Stimulated activated CD4-positive, alpha-beta T cell treated with anti-CD3 and anti-CD28 coated beads, TNF-alpha, amount 100 ng/mL, for 4 hours (primary cell): ENCODE results near the gene TMC7.

ENCODE experiments used
- DNase-seq, 3 experiments: peaks; one replicate each; pipeline ENCODE4 v3.0.0-alpha.2; 2020; ENCODE audit warnings: low read depth in 3 of 3

Gene TMC7

GRCh38 chr16:19029980-19030379 lies 46.2 kb downstream of the TMC7 start:
- no peak for DNase-seq

GRCh38 chr16:19031738-19032137 lies 48.0 kb downstream of the TMC7 start:
- DNase-seq, result no peak

GRCh38 chr16:19033761-19034160 lies 50.0 kb downstream of the TMC7 start:
- no peak for DNase-seq

GRCh38 chr16:19040400-19040799 lies 56.7 kb downstream of the TMC7 start:
- no peak for DNase-seq

GRCh38 chr16:19044769-19045168 lies 61.0 kb downstream of the TMC7 start:
- DNase-seq, result no peak

GRCh38 chr16:19046062-19046461 lies 62.3 kb downstream of the TMC7 start:
- no peak for DNase-seq

GRCh38 chr16:19062706-19063105 lies 79.0 kb downstream of the TMC7 start:
- DNase-seq, result no peak

GRCh38 chr16:19066988-19067348 lies 83.2 kb downstream of the TMC7 start:
- DNase-seq, result no peak

GRCh38 chr16:19067349-19068236 lies 83.9 kb downstream of the TMC7 start, which contains the start of gene COQ7:
Gene COQ7 (plus strand): TSS chr16:19067614. CDS start chr16:19067665, 51 bp downstream.
- peak; percentile 96 to 98 (median 96) for DNase-seq

- no peak for DNase-seq
Measured at GRCh38 chr16:19068237-19068815, 84.6 kb downstream of the TMC7 start.

- DNase-seq, result peak in 1 of 3 experiments; percentile 18
Measured at GRCh38 chr16:19071811-19072777, 88.4 kb downstream of the TMC7 start.

- no peak for DNase-seq
Measured at GRCh38 chr16:19073344-19073743, 89.6 kb downstream of the TMC7 start.

GRCh38 chr16:19073863-19074262 lies 90.1 kb downstream of the TMC7 start:
- DNase-seq, result no peak

GRCh38 chr16:19075511-19075910 lies 91.8 kb downstream of the TMC7 start:
- no peak for DNase-seq

- DNase-seq, result no peak
Measured at GRCh38 chr16:19077879-19078278, 94.1 kb downstream of the TMC7 start.

GRCh38 chr16:19083670-19084069 lies 99.9 kb downstream of the TMC7 start:
- DNase-seq, result no peak

- no peak for DNase-seq
Measured at GRCh38 chr16:19084139-19084538, 100.4 kb downstream of the TMC7 start.

- DNase-seq, result no peak
Measured at GRCh38 chr16:19084879-19085278, 101.1 kb downstream of the TMC7 start.

- no peak for DNase-seq
Measured at GRCh38 chr16:19085679-19086200, 102.0 kb downstream of the TMC7 start.

GRCh38 chr16:19086322-19087199 lies 102.8 kb downstream of the TMC7 start:
- DNase-seq, result peak; percentile 50 to 73 (median 58)
